Measurements from ENCODE around the gene CEACAM20. TPM values are rescaled to one million over a fixed set of nuclear protein-coding genes. Genes with fewer than 3 reads are reported as not detected.
"Not testable (repeated sequence)": the region's sequence is repeated elsewhere in the genome, so short reads cannot be mapped to it uniquely, and the experiment has no call there.

Gene CEACAM20
- total RNA-seq, 3 donors from 2014 or later: not detected

GRCh38 chr19:44476559-44477408 is 52.7 kb downstream of the CEACAM20 start:
- Mint-ChIP-seq H3K9me3 (peaks cover 69% of the 10 kb centered on the region), H3K27me3 (ENCODE audit: low read depth) (no peaks in the 10 kb centered on the region), H3K36me3 (ENCODE audit: insufficient read depth) (peaks cover 62% of the 10 kb centered on the region), H3K4me3 (no peak overlapping the region), H3K4me1 (ENCODE audit: low read depth) (no peaks in the 10 kb centered on the region)
- DNase-seq (no peak), ATAC-seq (no peak)

- Mint-ChIP-seq H3K36me3 (ENCODE audit: insufficient read depth) (peaks cover 25% of the 10 kb centered on the region), H3K9me3 (peaks cover 76% of the 10 kb centered on the region)
- ATAC-seq; H3K27me3 Mint-ChIP-seq (ENCODE audit: low read depth); H3K4me3 Mint-ChIP-seq; DNase-seq; H3K4me1 Mint-ChIP-seq (ENCODE audit: low read depth): not testable (repeated sequence)
Observed at GRCh38 chr19:44468730-44469129, 60.7 kb downstream of the CEACAM20 start.

- not testable (repeated sequence) for DNase-seq; H3K36me3 Mint-ChIP-seq (ENCODE audit: insufficient read depth); H3K27me3 Mint-ChIP-seq (ENCODE audit: low read depth); H3K4me3 Mint-ChIP-seq; H3K4me1 Mint-ChIP-seq (ENCODE audit: low read depth); ATAC-seq
- peaks cover 61% of the 10 kb centered on the region for H3K9me3 Mint-ChIP-seq
Observed at GRCh38 chr19:44462600-44463286, 66.7 kb downstream of the CEACAM20 start.

Other genes starting within 250 kb of the CEACAM20 start
- 1 to 10 TPM in 2 of 3 donors, under 1 TPM in 1; 0.99 to 2.4 (median 1.6) TPM for gene ZNF235, start 224.7 kb downstream of the CEACAM20 start, total RNA-seq
- gene ZNF112, start 173.0 kb downstream of the CEACAM20 start, total RNA-seq: under 1 TPM in 1 of 3 donors, not detected in 2; 0.53 TPM
- gene ZNF285, start 128.1 kb downstream of the CEACAM20 start, total RNA-seq: under 1 TPM; 0.19 to 0.35 (median 0.29) TPM
- gene ZNF229, start 81.2 kb downstream of the CEACAM20 start, total RNA-seq: under 1 TPM; 0.76 to 0.99 (median 0.95) TPM
- gene ZNF180, start 29.2 kb downstream of the CEACAM20 start, total RNA-seq: 1 to 10 TPM; 6.5 to 9.3 (median 7.4) TPM
- not detected for gene IGSF23, start 83.9 kb upstream of the CEACAM20 start, total RNA-seq
- gene PVR, start 114.2 kb upstream of the CEACAM20 start, total RNA-seq: 10 to 100 TPM in 1 of 3 donors, 1 to 10 TPM in 2; 8.5 to 13.9 (median 9.9) TPM
- gene CEACAM19, start 141.8 kb upstream of the CEACAM20 start, total RNA-seq: under 1 TPM; 0.33 to 0.86 (median 0.74) TPM
- gene CEACAM16, start 169.5 kb upstream of the CEACAM20 start, total RNA-seq: not detected
- gene BCL3, start 219.0 kb upstream of the CEACAM20 start, total RNA-seq: 10 to 100 TPM; 27.9 to 35.3 (median 34.6) TPM
- gene CBLC, start 248.2 kb upstream of the CEACAM20 start, total RNA-seq: under 1 TPM in 1 of 3 donors, not detected in 2; 0.23 TPM